C4-2B (cell line): ENCODE results near the gene MSRB2.

Source experiments
- H3K27ac ChIP-seq: fragments of 450-650 bp; 2 replicates; pipeline ENCODE4 v1.5.1; 2017
- CTCF ChIP-seq: fragments of 450-650 bp; conservative IDR thresholded peaks from 2 replicates; pipeline ENCODE4 v1.5.1; 2017; ENCODE audit warnings: mild to moderate bottlenecking
- ZFX ChIP-seq: fragments of 450-650 bp; IDR thresholded peaks from 2 replicates; pipeline ENCODE4 v1.6.1; 2017

The MSRB2 gene

GRCh38 chr10:23148214-23148613 lies 52.8 kb downstream of the MSRB2 start:
- H3K27ac ChIP-seq, result no peak overlapping the region
- TF ChIP-seq ZFX (no peak), CTCF (no peak)

- no peak overlapping the region for H3K27ac ChIP-seq
- TF ChIP-seq ZFX (no peak), CTCF (no peak)
These were observed 54.7 kb downstream of the MSRB2 start for GRCh38 chr10:23150091-23150490.

- H3K27ac ChIP-seq, result no peak overlapping the region
- TF ChIP-seq CTCF (no peak), ZFX (no peak)
These were observed 55.2 kb downstream of the MSRB2 start for GRCh38 chr10:23150610-23151009.

GRCh38 chr10:23151071-23151470 lies 55.7 kb downstream of the MSRB2 start:
- TF ChIP-seq ZFX, result no peak
- no peak for TF ChIP-seq CTCF

GRCh38 chr10:23155169-23155568 lies 59.8 kb downstream of the MSRB2 start:
- TF ChIP-seq CTCF (no peak), ZFX (no peak)
- no peak overlapping the region for H3K27ac ChIP-seq

More at GRCh38 chr10:23151071-23151470, 55.7 kb downstream of the MSRB2 start:
- no peak overlapping the region for H3K27ac ChIP-seq

- no peak overlapping the region for H3K27ac ChIP-seq
- TF ChIP-seq ZFX (no peak), CTCF (no peak)
These were observed 61.2 kb downstream of the MSRB2 start for GRCh38 chr10:23156447-23157150.

GRCh38 chr10:23157239-23157681 lies 61.9 kb downstream of the MSRB2 start:
- TF ChIP-seq CTCF, result no peak
- no peak overlapping the region for H3K27ac ChIP-seq
